GM10266 (cell line): ENCODE data around the gene KRTAP4-3.
"Not testable (repeated sequence)": the region's sequence is repeated elsewhere in the genome, so short reads cannot be mapped to it uniquely, and the experiment has no call there.

Experiments
- DNase-seq: peaks from one replicate; pipeline ENCODE4 v3.0.0; 2012; ENCODE audit errors: extremely low spot score
- TF ChIP-seq, protein P1 (sequence below): IDR thresholded peaks from 2 replicates; pipeline ENCODE4 v1.5.1; 2012; ENCODE audit warnings: mild to moderate bottlenecking, low read depth; ENCODE audit not compliant: control insufficient read depth, insufficient read depth; ENCODE audit errors: missing control alignments

The KRTAP4-3 gene

DNA sequence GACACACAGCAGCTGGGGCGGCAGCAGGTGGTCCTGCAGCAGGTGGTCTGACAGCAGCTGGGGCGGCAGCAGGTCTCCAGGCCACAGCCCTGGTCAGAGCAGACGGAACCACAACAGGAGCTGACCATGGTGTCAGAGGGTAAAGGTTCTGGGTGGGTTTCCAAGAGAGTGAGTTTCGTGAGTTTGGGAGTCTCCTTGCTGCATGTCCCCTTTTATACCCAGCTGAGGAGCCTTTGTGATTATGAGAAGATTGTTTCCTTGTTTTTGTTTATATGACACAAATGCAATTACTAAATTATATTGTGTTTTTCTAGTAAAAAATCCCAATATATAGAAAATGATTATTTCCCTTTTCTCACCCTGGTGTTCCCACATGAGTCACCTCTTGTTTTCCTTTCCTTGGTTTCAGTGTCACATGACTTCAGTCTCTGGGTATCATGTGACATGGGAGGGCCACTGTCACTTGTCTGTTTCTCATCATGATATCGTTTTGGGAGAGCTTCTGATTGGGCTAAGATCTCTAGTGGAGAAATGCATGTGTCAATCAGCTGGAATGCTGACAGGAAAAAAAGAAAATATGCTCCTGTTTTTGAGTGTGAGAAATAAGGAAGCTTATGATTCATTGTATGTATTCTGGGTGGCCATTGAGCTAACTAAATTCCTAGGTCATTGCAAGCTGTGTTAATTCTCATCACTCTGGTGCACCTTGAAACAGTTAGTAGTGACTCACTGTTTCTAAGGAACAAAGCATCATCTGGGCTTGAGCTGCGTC lies 27.5 kb downstream of the KRTAP4-3 start, which contains the start of gene KRTAP4-6:
KRTAP4-6 (minus strand) TSS at position 185 of the 772 bp plus-strand sequence; CDS start at position 128, 57 bp downstream.
- DNase-seq: no peak
- TF ChIP-seq, protein P1, sequence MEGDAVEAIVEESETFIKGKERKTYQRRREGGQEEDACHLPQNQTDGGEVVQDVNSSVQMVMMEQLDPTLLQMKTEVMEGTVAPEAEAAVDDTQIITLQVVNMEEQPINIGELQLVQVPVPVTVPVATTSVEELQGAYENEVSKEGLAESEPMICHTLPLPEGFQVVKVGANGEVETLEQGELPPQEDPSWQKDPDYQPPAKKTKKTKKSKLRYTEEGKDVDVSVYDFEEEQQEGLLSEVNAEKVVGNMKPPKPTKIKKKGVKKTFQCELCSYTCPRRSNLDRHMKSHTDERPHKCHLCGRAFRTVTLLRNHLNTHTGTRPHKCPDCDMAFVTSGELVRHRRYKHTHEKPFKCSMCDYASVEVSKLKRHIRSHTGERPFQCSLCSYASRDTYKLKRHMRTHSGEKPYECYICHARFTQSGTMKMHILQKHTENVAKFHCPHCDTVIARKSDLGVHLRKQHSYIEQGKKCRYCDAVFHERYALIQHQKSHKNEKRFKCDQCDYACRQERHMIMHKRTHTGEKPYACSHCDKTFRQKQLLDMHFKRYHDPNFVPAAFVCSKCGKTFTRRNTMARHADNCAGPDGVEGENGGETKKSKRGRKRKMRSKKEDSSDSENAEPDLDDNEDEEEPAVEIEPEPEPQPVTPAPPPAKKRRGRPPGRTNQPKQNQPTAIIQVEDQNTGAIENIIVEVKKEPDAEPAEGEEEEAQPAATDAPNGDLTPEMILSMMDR: no peak

DNA sequence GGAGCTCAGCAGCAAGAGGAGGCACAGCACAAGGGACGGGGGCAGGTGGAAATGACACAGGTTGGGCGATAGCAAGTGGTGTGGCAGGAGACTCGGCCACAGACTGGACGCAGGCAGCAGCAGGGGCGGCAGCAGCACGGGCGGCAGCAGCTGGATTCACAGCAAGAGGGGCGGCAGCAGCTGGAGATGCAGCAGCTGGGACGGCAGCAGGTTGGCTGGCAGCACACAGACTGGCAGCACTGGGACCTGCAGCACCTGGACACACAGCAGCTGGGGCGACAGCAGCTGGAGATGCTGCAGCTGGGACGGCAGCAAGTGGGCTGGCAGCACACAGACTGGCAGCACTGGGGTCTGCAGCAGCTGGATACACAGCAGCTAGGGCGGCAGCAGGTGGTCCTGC lies 28.2 kb downstream of the KRTAP4-3 start:
- not testable (repeated sequence) for DNase-seq

DNA sequence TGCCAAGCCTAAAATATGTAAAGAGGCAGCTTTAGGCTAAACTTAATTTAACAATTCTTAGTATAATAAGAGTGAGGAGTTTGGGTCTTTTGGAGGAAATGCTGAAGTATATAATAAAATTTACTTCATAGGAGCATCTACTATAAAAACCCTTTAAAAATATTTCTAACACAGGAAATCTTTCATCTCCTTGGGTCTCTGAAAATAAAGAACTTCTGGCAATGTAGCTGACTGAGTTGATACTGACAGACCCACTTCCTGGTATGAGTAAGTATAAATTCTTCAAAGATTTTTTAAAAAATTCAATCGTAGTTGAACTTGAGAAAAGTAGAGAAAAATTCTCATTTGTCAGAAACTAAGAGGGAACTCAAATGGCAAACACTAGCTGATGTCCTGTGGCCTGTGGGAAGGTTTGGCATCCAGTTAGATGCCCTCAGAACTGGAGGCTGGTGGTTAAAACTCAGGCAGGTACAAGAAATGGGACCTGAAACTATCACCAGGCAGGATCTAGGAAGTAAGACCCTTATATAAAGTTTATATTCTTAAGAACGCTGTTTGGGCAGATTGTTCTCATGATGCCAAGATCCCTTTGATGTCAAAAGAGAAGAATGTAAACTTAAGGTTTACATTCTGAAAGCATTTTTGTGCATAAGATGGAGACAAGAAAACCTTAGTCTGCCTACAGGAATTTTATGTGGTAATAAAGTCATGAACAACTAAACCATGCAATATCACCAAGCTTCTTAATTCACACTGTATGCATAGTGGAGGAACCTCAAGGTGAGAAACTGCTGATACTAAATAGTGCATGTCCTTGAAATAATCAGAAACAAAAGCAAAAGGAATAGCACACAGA lies 33.9 kb downstream of the KRTAP4-3 start:
- TF ChIP-seq, protein P1: no peak
- DNase-seq: no peak

DNA sequence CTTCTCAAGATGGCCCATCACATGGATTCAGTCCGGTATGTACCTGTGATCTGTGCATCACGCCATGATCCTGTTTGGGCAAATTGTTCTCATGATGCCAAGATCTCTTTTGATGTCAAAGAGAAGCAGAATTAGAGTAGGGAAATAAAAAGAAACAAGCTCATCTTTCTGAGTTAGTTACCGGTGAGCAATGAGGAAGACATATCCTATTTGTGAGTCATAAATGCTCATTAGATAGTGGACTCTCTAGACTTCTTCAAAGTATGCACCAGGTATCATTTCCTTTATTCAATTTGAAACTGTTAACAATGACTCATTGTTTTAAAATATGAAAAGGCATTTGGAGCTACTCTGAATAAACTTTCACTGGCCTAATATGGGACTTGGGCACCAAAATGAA lies 36.0 kb downstream of the KRTAP4-3 start:
- TF ChIP-seq, protein P1: no peak
- peak; percentile 17 for DNase-seq

DNA sequence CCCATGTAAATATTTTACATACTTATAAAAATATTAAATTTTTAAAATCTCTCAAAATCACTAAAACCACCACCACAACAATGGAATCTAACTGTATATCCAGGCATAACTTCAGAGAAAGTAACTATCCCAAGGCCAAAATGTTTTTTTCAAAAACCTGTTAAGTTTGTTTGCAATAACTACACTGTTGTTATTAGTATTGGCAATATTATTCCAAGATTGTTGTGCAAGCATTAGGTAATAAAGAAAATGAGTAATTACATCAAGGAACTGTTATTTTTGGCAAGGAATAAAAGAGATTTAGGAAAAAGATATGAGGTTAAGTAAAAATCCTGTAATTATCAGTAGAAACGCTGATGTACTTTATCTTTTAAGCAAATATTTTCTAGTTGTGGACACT lies 40.6 kb downstream of the KRTAP4-3 start:
- TF ChIP-seq, protein P1: no peak
- no peak for DNase-seq

DNA sequence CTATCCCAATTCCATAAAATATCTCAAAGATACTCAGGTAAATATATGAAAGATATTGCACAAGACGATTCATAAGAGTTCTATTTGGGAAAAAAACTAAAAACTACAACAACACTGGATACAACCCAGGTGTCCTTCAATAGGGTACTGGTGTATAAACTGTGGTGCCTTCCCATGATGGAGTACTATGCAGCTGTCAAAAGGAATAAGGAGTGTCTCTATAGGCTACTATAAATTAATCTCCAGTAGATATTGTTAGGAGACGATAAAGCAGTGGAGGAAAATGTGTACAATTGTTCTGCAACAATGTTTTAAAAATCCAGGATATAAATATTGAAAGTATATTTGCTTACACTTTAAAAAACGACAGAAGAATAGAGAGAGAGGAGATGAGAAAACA lies 41.6 kb downstream of the KRTAP4-3 start:
- TF ChIP-seq, protein P1: no peak
- DNase-seq: no peak

DNA sequence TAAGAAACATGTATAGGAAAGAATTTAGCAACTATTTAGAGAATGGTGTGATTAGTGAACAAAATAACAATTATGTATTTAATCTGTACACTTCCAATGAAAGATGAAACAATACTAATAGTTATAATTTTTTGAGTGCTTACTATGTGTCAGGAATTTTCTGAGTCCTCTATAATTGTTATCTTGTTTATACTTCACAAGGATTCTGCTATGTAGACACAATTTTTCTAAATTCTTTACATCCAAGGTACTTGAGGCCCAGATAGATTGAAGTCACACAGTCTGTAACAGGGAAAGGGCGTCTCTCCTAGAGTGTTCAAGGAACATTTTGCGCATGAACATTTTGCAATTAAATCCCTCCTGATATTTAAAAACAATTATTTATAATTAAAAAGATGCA lies 43.0 kb downstream of the KRTAP4-3 start:
- TF ChIP-seq, protein P1: no peak
- DNase-seq: no peak

DNA sequence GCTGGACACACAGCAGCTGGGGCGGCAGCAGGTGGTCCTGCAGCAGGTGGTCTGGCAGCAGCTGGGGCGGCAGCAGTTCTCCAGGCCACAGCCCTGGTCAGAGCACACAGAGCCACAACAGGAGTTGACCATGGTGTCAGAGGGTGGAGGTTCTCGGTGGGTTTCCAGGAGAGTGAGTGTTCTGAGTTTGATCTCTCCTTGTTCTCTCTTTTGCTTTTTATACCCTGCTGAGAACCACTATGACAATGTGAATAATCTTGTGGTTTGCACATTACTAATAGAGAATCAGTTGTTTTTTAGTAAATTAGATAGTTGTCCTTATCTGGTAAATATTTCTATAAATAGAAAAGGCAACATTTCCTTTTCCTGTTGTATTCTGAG lies 44.0 kb downstream of the KRTAP4-3 start, which contains the start of gene KRTAP4-12:
KRTAP4-12 (minus strand) TSS at position 192 of the 381 bp plus-strand sequence; CDS start at position 132, 60 bp downstream.
- not testable (repeated sequence) for DNase-seq

DNA sequence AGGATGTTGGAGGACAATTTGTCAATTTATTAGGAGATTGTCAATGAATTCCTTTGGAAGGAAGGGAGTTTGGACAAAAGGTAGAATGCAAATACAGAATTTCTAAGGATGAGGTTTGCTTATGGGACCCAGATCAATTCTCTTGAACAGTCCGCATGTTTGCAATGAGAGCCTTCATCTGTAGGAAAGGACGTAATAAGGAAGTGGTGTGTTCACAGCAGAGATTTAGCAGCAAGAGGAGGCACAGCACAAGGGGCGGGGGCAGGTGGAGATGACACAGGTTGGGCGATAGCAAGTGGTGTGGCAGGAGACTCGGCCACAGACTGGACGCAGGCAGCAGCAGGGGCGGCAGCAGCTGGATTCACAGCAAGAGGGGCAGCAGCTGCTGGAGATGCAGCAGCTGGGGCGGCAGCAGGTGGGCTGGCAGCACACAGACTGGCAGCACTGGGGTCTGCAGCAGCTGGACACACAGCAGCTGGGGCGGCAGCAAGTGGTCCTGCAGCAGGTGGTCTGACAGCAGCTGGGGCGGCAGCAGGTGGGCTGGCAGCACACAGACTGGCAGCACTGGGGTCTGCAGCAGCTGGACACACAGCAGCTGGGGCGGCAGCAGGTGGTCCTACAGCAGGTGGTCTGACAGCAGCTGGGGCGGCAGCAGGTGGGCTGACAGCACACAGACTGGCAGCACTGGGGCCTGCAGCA lies 44.6 kb downstream of the KRTAP4-3 start:
- DNase-seq: not testable (repeated sequence)
